ENCODE results near the gene PCDHGC4.
A peak's percentile ranks its signal among the peaks of the same experiment; 100 is the strongest.

Gene PCDHGC4

DNA sequence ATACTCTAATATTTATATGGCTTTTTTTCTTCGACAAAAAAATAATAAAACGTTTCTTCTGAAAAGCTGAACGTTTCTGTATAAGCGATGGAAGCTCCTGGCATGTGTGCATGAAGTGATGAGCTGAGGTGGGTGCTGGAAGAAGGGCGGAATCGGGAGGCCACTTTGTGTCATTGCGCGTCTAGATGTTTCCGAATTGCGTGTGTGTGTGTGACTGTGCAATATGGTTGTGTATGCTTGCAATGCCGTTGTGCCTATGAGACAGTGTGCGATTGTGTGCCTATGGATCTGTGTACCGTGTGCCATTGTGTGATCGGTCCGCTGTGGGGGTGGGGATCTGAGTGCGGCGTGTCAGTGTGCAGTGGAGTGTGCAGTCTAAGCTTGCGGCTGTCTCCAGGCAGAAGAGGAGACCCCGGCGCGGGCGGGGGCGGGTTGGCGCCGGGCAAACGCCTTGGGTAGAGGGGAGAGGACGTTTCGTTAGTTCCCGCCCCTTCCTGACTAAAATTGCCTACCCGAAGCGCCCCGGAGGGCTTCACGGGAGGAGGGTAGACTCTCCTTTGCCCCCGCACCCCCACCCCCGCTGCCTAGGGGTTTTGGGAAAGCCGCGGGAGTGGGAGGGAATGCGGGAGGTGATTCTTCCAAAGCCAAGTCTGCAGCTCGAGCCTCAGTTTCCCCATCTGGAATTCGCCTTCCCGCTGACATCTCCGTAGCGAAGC, 28.2 kb downstream of the PCDHGC4 start:
- DNase-seq, result peak; percentile 53

DNA sequence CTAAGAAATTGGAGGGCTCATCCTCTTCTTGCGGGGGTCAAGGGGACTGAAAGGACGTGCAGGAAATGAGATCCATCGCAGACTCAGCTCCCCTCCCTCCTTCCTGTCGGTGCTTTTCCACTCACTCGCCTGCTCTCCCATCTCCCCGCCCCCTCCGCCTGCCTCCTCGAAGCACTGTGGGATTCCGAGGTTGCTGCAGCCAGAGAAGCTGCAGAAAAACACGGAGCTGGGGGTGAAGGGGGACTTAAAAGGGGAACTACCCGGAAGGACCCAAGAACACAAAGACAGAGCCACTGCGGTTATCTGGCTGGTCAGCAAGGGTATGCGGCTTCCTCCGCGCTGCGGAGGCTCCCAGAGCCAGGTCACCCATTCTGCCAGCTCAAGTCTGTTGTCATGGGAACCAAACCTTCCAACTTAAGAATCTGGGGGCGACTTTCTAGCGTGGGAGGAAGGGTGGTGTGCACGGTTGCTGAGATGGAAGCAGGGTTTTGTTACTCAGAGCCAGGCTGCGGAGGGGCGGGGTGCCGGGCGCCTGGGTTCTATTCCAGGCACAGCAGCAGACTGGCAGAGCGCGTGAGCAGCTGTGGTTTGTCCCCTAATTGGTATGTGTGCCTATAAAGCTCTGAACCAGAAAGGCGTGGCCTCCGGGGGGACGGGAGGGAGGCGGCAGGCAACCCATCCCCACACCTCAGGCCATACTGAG, 28.9 kb downstream of the PCDHGC4 start:
- peak; percentile 55 for DNase-seq

DNA sequence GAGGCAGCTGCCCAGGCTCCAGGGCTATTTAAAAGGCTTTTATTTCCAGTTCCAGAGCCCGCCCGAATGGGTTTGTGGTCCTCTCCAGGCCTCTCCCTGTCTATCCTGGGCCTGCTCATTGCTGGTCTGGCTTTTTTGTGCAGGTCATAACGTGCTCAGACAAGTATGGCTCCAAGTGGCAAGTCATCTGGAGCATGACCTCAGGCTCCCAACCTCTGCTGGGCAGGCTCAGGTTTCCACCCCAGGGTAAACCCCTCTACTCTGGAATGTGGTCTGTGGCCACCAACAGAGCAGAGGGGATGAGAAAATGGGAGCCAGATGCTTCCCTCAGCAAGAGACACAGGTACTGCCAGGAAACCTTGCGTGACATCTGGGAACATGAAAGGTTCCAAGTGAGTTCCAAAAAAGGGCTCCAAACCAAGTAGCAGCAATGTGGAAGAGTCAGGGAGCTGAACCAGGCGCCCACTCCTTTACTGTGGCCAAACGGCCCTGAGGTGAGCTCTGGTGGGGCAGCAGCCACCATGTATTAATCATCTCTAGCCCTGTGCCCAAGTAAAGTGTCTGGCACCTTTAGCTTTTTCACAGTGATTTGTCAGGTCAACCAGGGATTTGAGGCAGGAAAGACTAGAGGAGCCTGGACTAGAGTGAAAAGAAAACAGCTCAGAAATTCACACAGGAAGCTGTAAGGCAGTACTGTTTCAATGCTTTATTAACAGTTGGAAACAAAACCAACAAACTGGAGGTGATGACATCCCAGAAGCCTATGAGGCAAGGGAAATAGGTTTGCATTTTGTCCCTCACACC, 29.7 kb downstream of the PCDHGC4 start:
- DNase-seq, result no peak

DNA sequence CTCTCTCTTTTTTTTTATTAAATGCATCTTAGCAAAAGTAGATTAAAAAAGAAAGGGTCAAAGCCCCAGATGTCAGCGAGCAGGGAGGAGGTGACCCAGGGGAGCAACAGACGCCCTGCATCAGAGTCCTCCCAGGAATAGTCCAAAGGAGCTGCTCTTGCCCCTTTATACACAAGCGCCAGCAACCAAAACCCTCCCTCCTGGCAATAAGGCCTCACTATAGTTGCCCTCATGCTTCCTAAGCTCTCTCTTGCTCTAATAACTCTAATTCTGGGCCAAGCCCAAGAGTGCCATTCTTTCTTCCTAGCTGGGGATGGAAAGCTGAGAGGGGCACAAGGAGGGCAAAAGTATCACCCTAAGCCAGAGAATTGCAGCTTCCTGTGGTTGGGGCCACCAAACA, 30.3 kb downstream of the PCDHGC4 start:
- DNase-seq, result no peak

GRCh38 chr5:141515946-141516671, 31.3 kb downstream of the PCDHGC4 start:
- DNase-seq, result no peak

DNA sequence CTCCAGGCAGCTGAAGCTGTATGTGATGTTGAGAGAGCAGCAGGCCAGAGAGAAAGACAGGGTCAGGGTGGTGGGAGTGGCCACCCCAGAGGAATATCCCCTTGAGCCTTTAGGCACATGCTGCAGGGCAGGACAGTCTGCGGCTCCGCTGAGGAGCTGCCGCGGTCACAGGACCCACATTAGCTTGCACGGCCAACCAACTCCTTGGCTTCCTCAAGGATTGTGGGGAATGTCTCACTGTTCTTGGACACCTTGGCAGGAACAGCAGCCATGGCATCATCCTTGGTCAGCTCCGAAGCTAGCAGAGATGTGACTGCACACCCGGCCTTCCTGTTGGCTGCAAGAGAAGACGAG, 31.8 kb downstream of the PCDHGC4 start:
- DNase-seq, result no peak

GRCh38 chr5:141517312-141517711, 32.5 kb downstream of the PCDHGC4 start:
- no peak for DNase-seq

DNA sequence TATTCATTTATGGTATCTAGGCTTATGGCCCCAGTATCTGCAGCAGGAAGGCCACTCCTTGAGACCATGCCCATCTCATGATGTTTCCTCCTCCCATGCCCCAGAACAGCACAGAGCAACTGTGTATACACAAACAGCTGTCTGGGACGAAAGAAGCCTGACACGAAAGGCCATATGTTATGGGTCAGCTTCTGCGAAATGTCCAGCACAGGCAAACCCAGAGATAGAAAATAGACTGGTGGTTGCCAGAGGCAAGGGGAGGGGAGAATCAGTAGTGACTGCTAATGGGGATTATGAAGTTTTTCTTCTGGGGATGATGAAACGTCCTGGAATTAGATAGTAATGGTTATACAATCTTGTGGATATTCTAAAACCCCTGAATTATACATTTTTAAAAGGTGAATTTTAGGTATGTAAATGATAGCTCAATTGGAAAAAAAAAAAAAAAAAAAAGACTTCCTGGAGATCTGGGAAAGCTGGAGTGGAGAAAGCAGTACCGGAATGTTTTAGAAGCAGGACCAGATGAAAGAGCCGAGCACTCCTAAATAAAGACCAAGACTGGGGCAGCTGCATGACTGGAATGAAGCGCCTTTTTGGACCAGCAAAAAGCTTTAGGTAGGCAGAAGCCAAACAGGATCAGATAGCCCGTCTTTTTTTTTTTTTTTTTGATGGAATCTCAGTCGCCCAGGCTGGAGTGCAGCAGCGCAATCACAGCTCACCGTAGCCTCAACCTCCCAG, 33.2 kb downstream of the PCDHGC4 start:
- no peak for DNase-seq

DNA sequence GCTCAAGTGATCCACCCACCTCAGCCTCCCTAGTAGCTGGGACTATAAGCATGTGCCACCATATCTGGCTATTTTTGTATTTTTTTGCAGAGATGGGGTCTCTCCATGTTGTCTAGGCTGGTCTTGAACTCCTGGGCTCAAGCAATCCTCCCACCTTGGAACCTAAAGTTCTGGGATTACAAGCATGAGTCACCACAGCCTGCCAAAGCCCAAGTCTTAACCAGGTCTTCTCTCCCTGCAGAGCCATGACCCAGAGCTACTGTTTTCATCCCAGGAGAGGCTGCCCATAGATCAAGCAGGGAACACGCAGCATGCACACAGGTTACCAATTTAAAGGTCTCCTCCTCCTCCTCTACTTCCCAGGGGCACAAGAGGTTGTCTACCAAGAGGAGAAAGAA, 33.8 kb downstream of the PCDHGC4 start:
- no peak for DNase-seq

DNA sequence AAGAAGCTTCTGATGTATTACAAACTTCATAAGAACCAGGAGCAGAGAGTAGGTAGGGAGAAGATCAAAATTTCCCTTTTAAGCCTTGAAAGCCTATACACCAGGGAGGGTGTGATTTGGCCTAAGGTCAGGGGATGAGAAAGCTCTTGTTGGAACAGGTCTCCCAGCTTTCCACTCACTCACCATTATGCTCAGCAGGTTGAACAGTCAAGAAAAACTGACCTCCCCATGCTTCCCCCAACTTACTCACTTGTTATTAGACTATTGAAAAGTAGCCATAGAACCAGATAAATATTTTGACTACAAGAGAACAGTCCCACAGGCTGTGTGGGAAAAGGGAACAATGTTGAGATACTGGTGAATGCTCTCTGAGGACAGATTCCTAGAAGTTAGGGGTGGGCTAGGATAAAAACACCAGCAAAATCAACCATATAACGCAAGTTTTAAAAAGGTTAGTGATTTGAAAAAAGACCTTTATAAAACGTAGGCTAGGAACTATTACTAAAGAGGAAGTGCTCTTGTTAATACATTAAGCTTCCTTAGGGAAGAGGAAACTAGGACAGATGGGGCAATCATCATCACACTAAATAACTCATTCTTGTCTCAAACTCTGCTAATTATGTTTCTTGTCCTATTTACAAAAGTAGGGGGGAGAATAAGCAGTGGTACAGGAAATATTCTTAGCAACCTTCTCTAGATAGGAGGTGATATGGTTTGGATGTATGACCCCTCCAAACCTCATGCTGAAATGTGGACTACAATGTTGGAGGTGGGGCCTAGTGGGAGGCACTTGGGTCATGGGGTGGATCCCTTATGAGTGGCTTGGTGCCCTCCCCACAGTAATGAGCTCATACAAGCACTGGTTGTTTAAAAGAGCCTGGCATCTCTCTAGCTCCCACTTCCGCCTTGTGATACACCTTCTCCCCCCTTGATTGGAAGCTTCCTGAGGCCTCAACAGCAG, 35.1 kb downstream of the PCDHGC4 start:
- peak; percentile 68 for DNase-seq

- peak; percentile 88 for DNase-seq
Measured at GRCh38 chr5:141521244-141521781, 36.5 kb downstream of the PCDHGC4 start.

GRCh38 chr5:141522301-141522700, 37.5 kb downstream of the PCDHGC4 start:
- no peak for DNase-seq

GRCh38 chr5:141523991-141524390, 39.2 kb downstream of the PCDHGC4 start:
- no peak for DNase-seq

GRCh38 chr5:141524604-141525597, 40.1 kb downstream of the PCDHGC4 start:
- DNase-seq, result peak; percentile 91

- no peak for DNase-seq
Measured at GRCh38 chr5:141525653-141526052, 40.8 kb downstream of the PCDHGC4 start.

- DNase-seq, result no peak
Measured at GRCh38 chr5:141527426-141527825, 42.6 kb downstream of the PCDHGC4 start.

DNA sequence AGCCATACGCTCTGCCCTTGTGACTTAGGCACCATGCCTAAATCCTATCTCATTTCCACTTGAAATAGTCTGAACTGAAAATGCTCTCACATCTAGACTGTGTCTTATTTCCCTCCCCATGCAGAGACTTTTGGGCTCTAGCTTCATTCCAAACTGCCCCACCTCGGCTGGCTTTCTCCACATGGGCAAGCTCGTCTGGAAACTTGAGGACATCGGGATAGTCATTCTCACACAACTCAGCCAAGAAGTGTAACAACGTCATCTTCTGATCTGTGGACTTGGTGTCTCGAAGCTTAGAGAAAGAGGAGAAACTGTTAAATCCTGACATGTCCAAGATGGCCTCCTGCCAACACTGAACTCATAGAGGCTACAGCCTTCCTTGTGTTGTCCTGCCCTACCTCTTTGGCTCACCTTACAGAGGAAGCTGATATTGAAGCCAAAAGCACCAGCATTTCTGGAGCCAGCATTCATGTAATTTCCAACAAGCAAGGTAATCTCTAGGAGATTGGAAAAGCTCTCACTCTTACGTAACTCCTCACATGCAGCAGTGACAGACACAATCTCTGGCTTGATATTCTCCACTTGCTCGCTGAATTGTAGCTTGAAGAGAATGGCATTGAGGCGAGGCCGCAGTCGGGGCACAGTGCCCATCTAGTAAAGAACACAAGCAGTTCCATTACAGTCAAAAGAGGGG, 43.6 kb downstream of the PCDHGC4 start:
- DNase-seq, result no peak

- no peak for DNase-seq
Measured at GRCh38 chr5:141529002-141529401, 44.2 kb downstream of the PCDHGC4 start.

GRCh38 chr5:141529873-141530272, 45.0 kb downstream of the PCDHGC4 start:
- no peak for DNase-seq

Measured in suppressor macrophage treated with lipopolysaccharide for 4 hours (primary cell).